ENCODE data around the gene TUBGCP3.

TUBGCP3 gene

GRCh38 chr13:112435973-112436372 is 152.0 kb downstream of the TUBGCP3 start:
- no peak overlapping the region for H3K4me3 ChIP-seq (ENCODE audit: low read length)
- no peak for TF ChIP-seq CTCF (conservative IDR thresholded peaks at IDR 0.05; ENCODE audit: low read length)
- DNase-seq (ENCODE audit: low read depth), result no peak
